NCI-H1694 (cell line): ENCODE results near the gene C9orf152.
"Not testable (repeated sequence)": the region's sequence is repeated elsewhere in the genome, so short reads cannot be mapped to it uniquely, and the experiment has no call there.

ENCODE experiments used
- DNase-seq: peaks from one replicate; lab custom pipeline; 2025; lab: John Stamatoyannopoulos, UW

C9orf152 gene

GRCh38 chr9:110208031-110208430, at the start of gene C9orf152:
Gene C9orf152, minus strand, starts transcription at chr9:110208159. Its CDS starts 580 bp downstream, at chr9:110207579.
- no peak for DNase-seq

DNA sequence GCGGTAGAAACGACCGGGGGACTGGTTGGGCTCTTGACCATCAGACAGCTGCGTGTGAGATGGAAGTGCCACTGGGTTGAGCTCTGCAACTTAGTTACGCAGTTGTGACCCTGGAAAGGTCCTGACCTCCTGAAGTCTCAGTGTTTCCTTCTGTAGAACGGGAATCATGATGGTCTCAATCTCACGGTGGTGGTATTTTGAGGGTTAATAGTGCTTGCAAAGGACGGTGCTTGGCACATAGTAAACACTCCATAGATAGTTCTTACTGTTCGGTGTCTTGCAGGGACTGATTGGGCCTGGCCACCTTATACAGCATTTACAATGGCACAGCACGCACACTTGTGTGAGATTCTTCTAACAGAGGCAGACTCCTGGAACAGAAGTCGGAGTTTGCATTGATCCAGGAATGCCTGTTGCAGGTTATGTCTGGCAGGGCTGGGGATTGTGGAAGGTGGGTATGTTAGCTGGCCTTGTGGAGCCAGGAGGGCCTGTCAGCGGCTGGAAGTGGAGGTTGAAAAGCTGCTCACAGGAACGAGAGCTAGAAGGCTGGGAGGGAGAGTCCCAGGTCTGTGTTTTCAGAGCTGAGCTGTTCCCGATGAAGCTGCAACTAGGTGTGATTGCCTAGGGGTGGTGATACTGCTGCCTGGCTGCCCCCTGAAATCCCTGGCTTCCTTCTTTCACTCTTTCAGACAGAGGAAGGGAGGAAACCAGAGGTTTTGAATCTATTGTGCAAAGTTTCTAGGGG, 49.3 kb upstream of the C9orf152 start:
- no peak for DNase-seq

DNA sequence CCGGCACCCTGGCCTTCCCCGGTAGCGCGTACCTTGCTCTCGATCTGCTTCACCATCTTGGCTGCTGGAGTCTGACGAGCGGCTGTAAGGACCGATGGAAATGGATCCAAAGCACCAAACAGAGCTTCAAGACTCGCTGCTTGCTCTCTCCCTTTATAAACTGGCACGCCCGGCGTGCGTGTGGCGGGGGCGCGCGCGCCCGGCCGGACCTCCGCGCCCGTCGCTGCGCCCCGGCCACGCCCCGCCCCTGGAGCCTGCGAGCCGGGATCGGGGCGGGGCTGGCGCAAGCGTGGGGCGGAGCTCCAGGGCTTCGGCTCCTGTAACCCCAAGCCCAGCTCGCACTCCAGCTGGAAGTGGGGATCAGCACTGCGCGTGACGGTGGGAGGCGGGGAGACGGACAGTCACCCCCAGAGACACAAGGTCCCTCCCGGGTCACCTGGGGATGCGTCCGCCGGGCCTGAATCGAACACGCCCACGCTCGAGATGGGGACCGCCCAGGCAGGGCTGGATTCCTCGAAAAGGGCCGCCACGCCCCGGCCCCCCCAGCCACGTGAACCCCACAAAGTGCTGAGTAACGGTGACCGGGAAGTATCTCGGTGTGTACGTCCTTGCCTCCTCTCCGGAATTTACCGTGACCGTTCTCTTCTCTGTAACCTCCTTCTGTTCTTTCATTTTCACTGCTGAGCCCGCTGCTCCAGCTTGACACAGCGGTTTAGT, 48.6 kb upstream of the C9orf152 start, which contains the start of gene TXN:
TSS of gene TXN (minus strand) at position 128 of the 717 bp plus-strand sequence. CDS start at position 56, 72 bp downstream.
- DNase-seq, result peak; percentile 43

DNA sequence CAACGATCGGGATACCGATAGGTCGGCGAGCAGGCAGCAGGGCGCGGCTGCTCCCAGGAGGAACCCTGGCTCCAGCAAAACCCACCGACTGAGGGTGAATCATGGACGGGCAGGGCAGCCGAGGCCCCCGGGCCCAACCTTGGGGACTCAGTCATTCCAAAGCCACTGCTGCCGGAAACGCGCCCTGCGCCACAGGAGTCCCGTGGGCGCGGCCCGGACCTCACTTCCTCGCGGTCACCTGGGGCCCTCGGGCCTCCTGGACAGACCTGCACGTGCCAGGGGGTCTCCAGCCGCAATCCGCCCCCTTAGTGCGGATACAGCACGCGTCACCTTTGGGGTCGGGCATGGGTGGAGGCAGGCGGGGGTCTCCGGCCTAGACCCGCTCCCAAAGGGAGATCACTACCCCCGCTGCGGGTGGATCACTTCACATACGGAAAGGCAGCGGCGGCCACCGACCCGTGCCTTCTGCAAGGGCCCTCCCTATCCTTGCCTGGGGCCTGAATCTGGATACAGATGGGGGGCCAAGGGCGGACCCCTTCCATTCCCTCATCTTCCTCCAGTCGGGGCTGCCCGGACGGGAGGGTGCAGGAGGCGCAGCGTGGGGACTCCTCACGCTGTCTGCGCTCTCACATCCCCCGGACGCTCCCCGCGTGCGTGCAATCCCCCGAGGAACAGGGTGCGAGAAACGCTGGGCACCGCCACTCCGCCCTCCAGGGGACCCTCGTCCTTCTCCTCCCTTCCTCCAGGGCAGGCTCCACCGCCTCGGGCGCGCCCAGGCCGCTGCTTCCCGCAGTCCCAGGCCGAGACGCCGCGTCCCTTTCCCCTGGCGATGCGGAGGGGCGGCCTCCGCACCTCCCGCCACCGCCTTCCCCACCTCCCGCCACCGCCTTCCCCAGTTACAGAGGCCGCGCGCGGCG, 47.8 kb upstream of the C9orf152 start:
- DNase-seq, result no peak

DNA sequence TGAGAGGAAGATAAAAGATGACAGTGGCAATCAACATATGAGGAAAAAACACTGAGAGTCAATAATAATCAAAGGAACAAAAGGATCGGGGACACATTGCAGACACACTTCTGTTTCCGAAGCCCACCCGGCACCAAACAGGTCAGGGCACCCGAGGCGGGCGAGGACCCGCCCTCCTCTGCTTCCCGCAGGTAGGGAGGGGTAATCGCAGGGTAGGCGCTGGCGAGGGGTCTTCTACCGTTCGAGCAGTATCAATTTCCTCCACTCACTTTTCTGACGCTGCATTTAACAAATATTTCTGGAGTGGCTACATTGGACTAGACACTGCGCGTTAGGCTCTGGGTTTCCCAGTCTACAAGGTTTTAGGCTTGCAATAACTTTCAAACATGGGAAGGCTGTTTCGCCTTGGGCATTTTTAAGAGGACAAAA, 47.1 kb upstream of the C9orf152 start:
- no peak for DNase-seq

DNA sequence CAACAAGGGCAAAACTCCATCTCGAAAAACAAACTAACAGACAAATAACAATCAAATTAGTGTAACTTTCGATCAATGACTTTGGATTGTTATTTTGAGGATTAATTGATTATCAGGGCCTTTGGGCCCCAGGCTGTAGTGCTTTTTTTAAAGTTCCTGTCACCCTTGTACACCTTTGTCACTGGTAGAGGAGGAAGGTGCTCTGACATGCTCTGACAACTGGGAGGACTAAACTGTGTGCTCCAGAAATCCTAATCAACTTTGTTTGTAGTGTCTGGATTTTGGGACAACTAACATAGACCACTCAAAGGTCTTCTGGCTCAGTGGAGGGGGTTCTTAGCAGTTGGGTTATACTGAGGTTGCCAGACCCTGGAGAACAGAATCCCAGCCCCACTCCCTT, 46.5 kb upstream of the C9orf152 start:
- no peak for DNase-seq

- DNase-seq, result no peak
Measured at GRCh38 chr9:110252509-110253139, 44.7 kb upstream of the C9orf152 start.

- DNase-seq, result not testable (repeated sequence)
Measured at GRCh38 chr9:110251770-110252169, 43.8 kb upstream of the C9orf152 start.

DNA sequence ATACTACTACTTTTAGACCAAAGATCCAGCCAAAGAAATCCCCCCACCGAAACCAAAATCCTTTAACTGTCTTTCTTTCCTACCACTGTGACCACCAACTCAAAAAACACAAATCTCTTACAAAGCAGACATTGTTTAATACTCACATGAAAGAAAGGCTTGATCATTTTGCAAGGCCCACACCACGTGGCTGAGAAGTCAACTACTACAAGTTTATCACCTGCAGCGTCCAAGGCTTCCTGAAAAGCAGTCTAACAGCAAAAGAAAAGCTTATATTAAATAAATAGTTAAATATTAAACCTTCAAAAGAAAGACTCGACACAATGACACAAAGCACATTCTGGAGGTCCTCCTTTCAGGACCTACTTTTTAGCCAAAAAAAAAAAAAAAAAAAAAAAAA, 43.3 kb upstream of the C9orf152 start:
- no peak for DNase-seq

- DNase-seq, result no peak
Measured at GRCh38 chr9:110249603-110250002, 41.6 kb upstream of the C9orf152 start.

DNA sequence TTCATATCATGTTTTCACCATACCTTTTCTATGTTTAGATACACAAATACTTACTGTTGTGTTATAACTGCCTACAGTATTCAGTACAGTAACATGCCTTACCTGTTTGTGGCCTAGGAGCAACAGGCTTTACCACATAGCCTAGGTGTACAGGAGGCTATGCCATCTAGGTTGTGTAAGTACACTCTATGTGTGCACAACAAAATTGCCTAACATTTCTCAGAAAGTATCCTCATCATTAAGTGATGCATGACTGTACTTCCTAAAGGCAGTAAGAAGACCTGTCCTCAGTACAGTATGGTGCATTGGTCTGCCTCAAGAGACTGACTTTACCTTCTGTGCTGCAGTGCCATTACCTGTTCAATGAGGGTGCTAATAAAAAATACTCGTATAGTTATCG, 40.4 kb upstream of the C9orf152 start:
- DNase-seq, result no peak

DNA sequence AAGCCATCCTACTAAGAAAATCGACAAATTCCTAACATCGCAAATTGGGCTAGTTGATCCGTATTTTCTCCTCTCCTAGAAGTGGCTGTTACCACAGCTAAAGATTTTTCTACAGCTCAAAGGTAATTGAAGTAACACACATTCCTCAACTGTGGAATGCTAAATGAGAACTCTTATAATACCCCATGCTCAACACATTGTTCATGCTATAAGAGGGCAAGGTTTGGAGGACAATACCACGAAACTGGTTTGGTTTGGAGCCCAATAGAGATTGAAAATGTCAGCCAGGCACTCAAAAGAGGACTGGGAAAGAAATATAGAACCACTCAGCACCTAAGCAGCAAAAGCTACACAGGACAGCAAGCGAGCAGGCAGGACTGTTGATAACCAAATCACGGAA, 38.3 kb upstream of the C9orf152 start:
- DNase-seq, result no peak

DNA sequence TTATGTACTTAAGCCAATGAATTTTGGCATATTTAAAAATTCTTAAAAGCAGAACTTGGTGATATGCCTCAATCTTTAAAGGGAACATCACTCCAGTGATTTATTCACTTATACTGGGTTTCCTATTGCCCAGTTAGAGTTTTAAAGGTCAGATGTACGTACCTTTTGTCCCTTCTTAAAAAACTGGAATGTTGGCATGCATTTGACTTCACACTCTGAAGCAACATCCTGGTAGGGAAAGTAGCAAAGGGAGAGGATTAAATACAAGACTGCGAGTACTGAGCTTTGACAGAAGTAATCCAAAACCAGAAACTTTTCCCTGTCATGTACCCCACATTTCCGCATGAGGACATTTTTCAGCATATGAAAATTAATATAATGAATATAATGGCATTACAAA, 36.7 kb upstream of the C9orf152 start:
- no peak for DNase-seq

GRCh38 chr9:110241858-110242321, 33.9 kb upstream of the C9orf152 start:
- DNase-seq, result no peak

- DNase-seq, result no peak
Measured at GRCh38 chr9:110241260-110241857, 33.4 kb upstream of the C9orf152 start.

DNA sequence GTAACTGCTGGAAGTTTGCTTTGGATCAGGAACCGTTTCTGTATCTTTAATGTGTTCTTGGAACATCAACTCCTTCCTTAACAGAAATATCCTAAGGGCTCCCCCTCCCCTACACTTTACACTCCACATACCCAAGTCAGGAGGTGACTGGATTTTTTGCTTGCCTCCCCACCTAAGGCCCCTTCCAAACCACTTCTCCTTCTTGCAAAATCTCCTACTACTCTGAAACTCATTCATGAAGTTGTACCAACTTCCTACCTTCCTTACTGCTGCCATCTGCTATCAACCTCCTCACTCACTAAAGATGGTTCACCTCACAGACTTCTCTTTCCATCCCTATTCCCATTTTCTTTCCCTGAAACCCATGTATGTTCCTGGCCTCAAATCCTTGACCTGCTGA, 32.2 kb upstream of the C9orf152 start:
- no peak for DNase-seq

- DNase-seq, result no peak
Measured at GRCh38 chr9:110228321-110228720, 20.4 kb upstream of the C9orf152 start.

GRCh38 chr9:110224583-110224982, 16.6 kb upstream of the C9orf152 start:
- DNase-seq, result no peak

DNA sequence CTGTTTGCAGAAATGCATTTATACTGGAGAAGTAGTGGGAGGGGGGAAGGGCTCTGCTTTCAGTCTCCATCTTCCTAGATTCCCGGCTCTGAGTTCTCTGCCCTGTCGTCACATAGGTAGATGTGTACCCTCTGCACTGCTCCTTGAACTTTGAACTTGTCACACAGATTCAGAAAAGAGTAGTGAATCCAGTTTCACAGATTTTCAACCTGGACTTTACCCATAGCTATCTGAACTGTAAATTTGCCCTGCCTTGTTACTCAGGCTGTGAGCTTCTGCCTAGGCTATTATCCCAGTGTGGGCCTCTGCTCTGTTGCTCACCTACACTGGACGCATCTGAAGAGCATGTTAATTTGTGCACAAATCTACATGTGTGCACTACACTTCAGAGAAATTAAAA, 12.8 kb upstream of the C9orf152 start:
- DNase-seq, result no peak

GRCh38 chr9:110217656-110218099, 9.7 kb upstream of the C9orf152 start:
- peak; percentile 10 for DNase-seq
